Thyroid gland (tissue), 4 donors: ENCODE results near the gene MDN1. TPM values are rescaled to one million over a fixed set of nuclear protein-coding genes. Genes with fewer than 3 reads are reported as not detected.

Source experiments
- DNase-seq, 2 donors: peaks; one replicate each; pipeline ENCODE4 v3.0.0-alpha.2; 2019
- H3K27ac ChIP-seq, 3 donors: fragments of 200-600 bp; sonication (generic); 1 replicate in 2 of 3; 2 replicates in 1 of 3; pipeline ENCODE4 v1.5.1; 2016 to 2019; ENCODE audit warnings: mild to moderate bottlenecking in 1 of 3, moderate library complexity in 1 of 3
- H3K27me3 ChIP-seq: fragments of 200-600 bp; sonication (generic); one replicate; pipeline ENCODE4 v1.5.1; 2019
- H3K36me3 ChIP-seq, 2 donors: fragments of 200-600 bp; sonication (generic); one replicate each; pipeline ENCODE4 v1.5.1; 2016 to 2019
- H3K4me1 ChIP-seq, 2 donors: fragments of 200-600 bp; sonication (generic); one replicate each; pipeline ENCODE4 v1.5.1; 2017 to 2019
- H3K4me3 ChIP-seq, 3 donors: fragments of 200-600 bp; sonication (generic); replicated peaks in 1 of 3; 1 replicate in 2 of 3; 2 replicates in 1 of 3; pipeline ENCODE4 v1.5.1; 2016; ENCODE audit warnings: mild to moderate bottlenecking in 1 of 3
- H3K9me3 ChIP-seq: fragments of 200-600 bp; sonication (generic); one replicate; pipeline ENCODE4 v1.5.1; 2017
- POLR2A ChIP-seq, 2 donors: fragments of 450-650 bp; IDR thresholded peaks; one replicate each; pipeline ENCODE4 v1.6.1; 2017; ENCODE audit warnings: antibody characterized with exemption in 2 of 2, mild to moderate bottlenecking in 2 of 2, moderate library complexity in 1 of 2
- WGBS, 2 donors: methylation state at CpG; one replicate each; pipeline ENCODE4 v1.1.5; 2017; 5-methylcytosine and 5-hydroxymethylcytosine counted together
- intact Hi-C: fragments of 100-400 bp; cut with DNase I; formaldehyde crosslinking; loops from one replicate; pipeline ENCODE4 v1.15.1; 2023
- total RNA-seq, 4 donors: library from RNA; depleted of rRNA; stranded (reverse); fragments of >200 nt; gene quantifications; one replicate each; pipeline ENCODE4 v1.2.3, GENCODE V29; 2016
- TF ChIP-seq, protein P1 (sequence below), 6 experiments: fragments of 200-600 bp in 3 of 6; fragments of 450-650 bp in 3 of 6; sonication (generic) in 3 of 6; IDR thresholded peaks; one replicate each; pipeline ENCODE4 v1.5.1; 2016 to 2019; ENCODE audit warnings: antibody characterized with exemption in 6 of 6, mild to moderate bottlenecking in 2 of 6, inconsistent platforms in 1 of 6, moderate library complexity in 1 of 6

MDN1 gene
- total RNA-seq, 4 donors from 2014 or later, result 32.0 to 44.7 (median 40.1) TPM

DNA sequence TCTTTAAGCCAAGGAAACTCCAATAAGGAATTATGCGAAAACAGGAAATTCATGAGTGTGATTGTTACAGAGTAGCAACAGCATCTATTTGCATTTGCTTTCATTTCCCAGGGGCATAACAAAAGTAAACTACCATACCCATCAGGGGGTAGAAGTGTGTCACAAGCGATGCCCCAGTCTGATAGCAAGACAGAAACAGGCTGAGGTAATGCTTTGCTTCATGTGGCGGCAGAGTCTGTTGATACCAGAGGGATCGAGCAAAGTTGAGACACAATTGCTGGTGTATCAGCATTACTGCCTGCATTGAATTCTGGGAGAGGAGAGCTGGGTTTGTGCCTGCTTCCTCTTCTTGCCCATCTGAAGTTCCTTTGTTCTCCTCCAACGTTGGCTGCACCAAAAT is 129.9 kb downstream of the MDN1 start:
- Histone ChIP-seq H3K27ac (no peak overlapping the region), H3K4me3 (no peak overlapping the region), H3K4me1 (no peaks in the 10 kb centered on the region), H3K9me3 (no peaks in the 10 kb centered on the region), H3K36me3 (peaks cover 54 to 82% of the 10 kb centered on the region in 2 donors), H3K27me3 (no peaks in the 10 kb centered on the region)
- DNase-seq, result no peak
- 74 to 76% methylated on average over 5 of the region's 5 CpGs for WGBS, 2 donors
- TF ChIP-seq POLR2A (IDR thresholded peaks at IDR 0.05), result no peak
- TF ChIP-seq, protein P1, sequence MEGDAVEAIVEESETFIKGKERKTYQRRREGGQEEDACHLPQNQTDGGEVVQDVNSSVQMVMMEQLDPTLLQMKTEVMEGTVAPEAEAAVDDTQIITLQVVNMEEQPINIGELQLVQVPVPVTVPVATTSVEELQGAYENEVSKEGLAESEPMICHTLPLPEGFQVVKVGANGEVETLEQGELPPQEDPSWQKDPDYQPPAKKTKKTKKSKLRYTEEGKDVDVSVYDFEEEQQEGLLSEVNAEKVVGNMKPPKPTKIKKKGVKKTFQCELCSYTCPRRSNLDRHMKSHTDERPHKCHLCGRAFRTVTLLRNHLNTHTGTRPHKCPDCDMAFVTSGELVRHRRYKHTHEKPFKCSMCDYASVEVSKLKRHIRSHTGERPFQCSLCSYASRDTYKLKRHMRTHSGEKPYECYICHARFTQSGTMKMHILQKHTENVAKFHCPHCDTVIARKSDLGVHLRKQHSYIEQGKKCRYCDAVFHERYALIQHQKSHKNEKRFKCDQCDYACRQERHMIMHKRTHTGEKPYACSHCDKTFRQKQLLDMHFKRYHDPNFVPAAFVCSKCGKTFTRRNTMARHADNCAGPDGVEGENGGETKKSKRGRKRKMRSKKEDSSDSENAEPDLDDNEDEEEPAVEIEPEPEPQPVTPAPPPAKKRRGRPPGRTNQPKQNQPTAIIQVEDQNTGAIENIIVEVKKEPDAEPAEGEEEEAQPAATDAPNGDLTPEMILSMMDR (IDR thresholded peaks at IDR 0.05), result no peak
- intact Hi-C loops, result no loop called here

DNA sequence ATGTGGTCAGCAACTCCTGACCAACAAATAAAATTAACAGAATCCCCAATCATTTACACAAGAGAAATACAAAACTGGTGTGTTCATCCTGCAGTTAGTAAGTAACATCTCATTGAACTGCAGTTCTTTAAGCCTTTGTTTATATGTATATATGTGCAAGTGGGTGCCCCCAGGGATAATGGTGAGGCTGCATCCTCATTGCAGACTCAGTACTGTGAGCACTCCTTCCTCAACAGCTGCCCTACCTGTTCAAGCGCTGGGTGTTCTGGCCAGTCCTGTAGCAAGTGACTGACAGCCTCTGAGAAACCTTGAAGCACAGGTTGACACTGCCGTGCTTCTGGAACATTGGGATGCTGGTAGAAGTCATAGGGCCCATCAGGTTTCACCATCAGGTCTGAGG is 131.3 kb downstream of the MDN1 start:
- Histone ChIP-seq H3K4me1 (no peaks in the 10 kb centered on the region), H3K4me3 (no peak overlapping the region), H3K9me3 (no peaks in the 10 kb centered on the region), H3K36me3 (peaks cover 60 to 82% of the 10 kb centered on the region in 2 donors), H3K27me3 (no peaks in the 10 kb centered on the region), H3K27ac (no peak overlapping the region)
- intact Hi-C loops, result no loop called here
- TF ChIP-seq, protein P1 (IDR thresholded peaks at IDR 0.05), result no peak
- TF ChIP-seq POLR2A (IDR thresholded peaks at IDR 0.05), result no peak
- WGBS, 2 donors, result 93 to 100% methylated on average over 2 of the region's 2 CpGs
- no peak for DNase-seq

DNA sequence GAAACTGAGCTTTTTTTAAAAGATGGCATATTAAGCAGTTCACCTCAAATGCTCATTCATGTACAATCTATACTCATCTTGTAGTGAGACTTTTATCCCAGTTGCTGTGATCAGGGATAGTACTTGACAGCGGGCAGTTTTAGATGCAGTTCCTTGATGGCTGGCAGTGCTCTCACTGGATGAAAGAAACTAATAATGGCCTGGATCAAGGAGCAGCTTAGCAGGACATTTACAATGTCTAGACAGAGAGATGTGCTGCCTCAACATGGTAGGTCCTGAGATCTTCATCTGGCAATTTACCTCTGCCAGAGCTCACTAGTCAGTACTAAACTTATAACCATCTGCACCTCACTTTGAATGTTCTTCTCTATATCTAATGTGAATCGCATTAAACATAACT is 134.3 kb downstream of the MDN1 start:
- Histone ChIP-seq H3K9me3 (no peaks in the 10 kb centered on the region), H3K27me3 (no peaks in the 10 kb centered on the region), H3K27ac (no peak overlapping the region), H3K4me1 (no peaks in the 10 kb centered on the region), H3K4me3 (no peak overlapping the region), H3K36me3 (peaks cover 64 to 81% of the 10 kb centered on the region in 2 donors)
- 95 to 100% methylated on average over 2 of the region's 2 CpGs for WGBS, 2 donors
- TF ChIP-seq POLR2A (IDR thresholded peaks at IDR 0.05), result no peak
- TF ChIP-seq, protein P1 (IDR thresholded peaks at IDR 0.05), result no peak
- intact Hi-C loops, result no loop called here
- DNase-seq, result no peak

DNA sequence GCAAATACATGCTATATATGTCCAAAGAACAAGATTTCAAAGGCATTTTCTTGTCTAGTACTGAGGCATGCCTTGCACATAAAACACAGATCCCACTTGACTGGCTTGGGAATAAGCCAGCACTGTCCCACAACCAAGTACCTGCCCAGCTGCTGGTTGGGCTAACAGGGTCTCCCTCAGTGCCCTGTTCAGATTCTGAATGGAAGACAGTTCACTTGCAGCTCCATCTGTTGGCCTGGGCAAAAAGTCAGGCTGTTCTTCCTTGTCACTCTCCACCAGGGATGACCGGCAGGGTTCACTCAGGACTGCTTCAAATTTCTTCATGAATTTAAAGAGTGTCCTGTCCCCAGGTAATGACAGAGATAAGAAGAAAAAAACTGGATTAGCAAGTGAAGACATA is 136.6 kb downstream of the MDN1 start:
- no peak for TF ChIP-seq POLR2A (IDR thresholded peaks at IDR 0.05)
- TF ChIP-seq, protein P1 (IDR thresholded peaks at IDR 0.05), result no peak
- 94 to 97% methylated on average over 1 of the region's 1 CpG for WGBS, 2 donors
- H3K27ac ChIP-seq, result no peak overlapping the region
- peaks cover 79% of the 10 kb centered on the region in 2 donors for H3K36me3 ChIP-seq
- no peak overlapping the region for H3K4me3 ChIP-seq
- no peaks in the 10 kb centered on the region for H3K9me3 ChIP-seq
- intact Hi-C loops, result no loop called here
- H3K4me1 ChIP-seq, result no peaks in the 10 kb centered on the region
- no peaks in the 10 kb centered on the region for H3K27me3 ChIP-seq
- DNase-seq, result no peak

DNA sequence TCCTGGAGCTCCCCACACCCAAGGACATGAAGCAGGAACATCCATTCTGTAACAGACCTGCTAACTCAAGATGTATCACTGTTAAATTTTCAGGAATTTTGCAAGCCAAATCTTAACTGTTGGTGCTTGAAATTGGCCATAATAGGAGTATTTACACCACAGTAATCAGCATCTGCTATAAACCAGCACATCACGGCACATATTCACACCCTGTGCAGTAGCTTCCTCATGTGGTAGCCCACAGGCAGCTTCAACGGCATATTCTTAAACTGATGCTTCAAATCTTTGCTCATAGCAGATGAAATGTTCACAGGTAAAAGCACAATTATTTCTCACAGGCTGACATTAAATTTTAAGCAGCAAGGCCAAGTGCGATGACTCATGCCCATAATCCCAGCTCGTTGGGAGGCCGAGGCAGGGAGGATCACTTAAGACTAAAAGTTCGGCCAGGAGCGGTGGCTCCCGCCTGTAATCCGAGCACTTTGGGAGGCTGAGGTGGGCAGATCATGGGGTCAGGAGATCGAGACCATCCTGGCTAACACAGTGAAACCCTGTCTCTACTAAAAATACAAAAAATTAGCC is 137.5 kb downstream of the MDN1 start:
- H3K4me3 ChIP-seq, result no peak overlapping the region
- no peaks in the 10 kb centered on the region for H3K9me3 ChIP-seq
- H3K36me3 ChIP-seq, result peaks cover 79% of the 10 kb centered on the region in 2 donors
- WGBS, 2 donors, result 92 to 98% methylated on average over 10 of the region's 10 CpGs
- no peaks in the 10 kb centered on the region for H3K27me3 ChIP-seq
- H3K4me1 ChIP-seq, result no peaks in the 10 kb centered on the region
- no peak for DNase-seq
- intact Hi-C loops, result no loop called here
- TF ChIP-seq, protein P1 (IDR thresholded peaks at IDR 0.05), result no peak
- no peak for TF ChIP-seq POLR2A (IDR thresholded peaks at IDR 0.05)
- no peak overlapping the region for H3K27ac ChIP-seq
